PC-3 (cell line): ENCODE measurements around the gene DMD. TPM values are rescaled to one million over a fixed set of nuclear protein-coding genes. Genes with fewer than 3 reads are reported as not detected.

Source experiments
- ATAC-seq: fragments of 200-7000 bp; cut with Tn5 transposase; 2 replicates; pipeline ENCODE4 v1.9.1; 2020; ENCODE audit warnings: mild to moderate bottlenecking, moderate library complexity
- BruUV-seq: library from RNA; stranded (reverse); fragments of 400-500 nt; replicated peaks from 2 replicates; lab custom pipeline; 2021; lab: Mats Ljungman, UMichigan
- CTCF ChIA-PET: fragments of 300-600 bp; sonication (Branson Sonifier 250); formaldehyde crosslinking; loops from one replicate; lab custom pipeline; 2022; ENCODE audit warnings: antibody characterized with exemption; lab: Charles Lee
- POLR2A ChIA-PET: fragments of 300-600 bp; sonication (Branson Sonifier 250); formaldehyde crosslinking; loops from one replicate; lab custom pipeline; 2022; ENCODE audit warnings: antibody characterized with exemption; ENCODE audit not compliant: unreplicated experiment; lab: Charles Lee
- DNase-seq: peaks from one replicate; pipeline ENCODE4 v3.0.0-alpha.2; 2015
- H2AFZ ChIP-seq: fragments of 300-600 bp; sonication (generic); 2 replicates; pipeline ENCODE4 v1.6.0; 2016; ENCODE audit warnings: antibody characterized with exemption, low read length
- H3F3A ChIP-seq: fragments of 300-600 bp; sonication (generic); one replicate; pipeline ENCODE4 v1.6.0; 2017; ENCODE audit warnings: antibody characterized with exemption, low read length, control low read depth, mild to moderate bottlenecking; ENCODE audit not compliant: unreplicated experiment
- H3K27ac ChIP-seq: fragments of 300-600 bp; sonication (generic); 2 replicates; pipeline ENCODE4 v1.5.1; 2016; ENCODE audit warnings: mild to moderate bottlenecking, low read length
- H3K27me3 ChIP-seq: fragments of 300-600 bp; sonication (generic); 2 replicates; pipeline ENCODE4 v1.6.1; 2016; ENCODE audit warnings: low read length, mixed read lengths
- H3K36me3 ChIP-seq: fragments of 300-600 bp; sonication (generic); 2 replicates; pipeline ENCODE4 v1.6.1; 2016; ENCODE audit warnings: low read depth, mixed run types, low read length, mixed read lengths
- H3K4me1 ChIP-seq: fragments of 300-600 bp; sonication (generic); 2 replicates; pipeline ENCODE4 v1.5.1; 2016; ENCODE audit warnings: low read length; ENCODE audit not compliant: insufficient read depth
- H3K4me2 ChIP-seq: fragments of 300-600 bp; sonication (generic); 2 replicates; pipeline ENCODE4 v1.6.0; 2016; ENCODE audit warnings: low read length
- H3K4me3 ChIP-seq: fragments of 300-600 bp; sonication (generic); 2 replicates; pipeline ENCODE4 v1.5.1; 2016; ENCODE audit warnings: mild to moderate bottlenecking, low read length, mixed read lengths
- H3K79me2 ChIP-seq: fragments of 300-600 bp; sonication (generic); 2 replicates; pipeline ENCODE4 v1.6.1; 2017; ENCODE audit warnings: low read length, mixed read lengths
- H3K9ac ChIP-seq: fragments of 300-600 bp; sonication (generic); 2 replicates; pipeline ENCODE4 v1.6.0; 2016; ENCODE audit warnings: mild to moderate bottlenecking, low read length
- H3K9me2 ChIP-seq: fragments of 300-600 bp; sonication (generic); replicated peaks from 2 replicates; pipeline ENCODE4 v1.6.1; 2016; ENCODE audit warnings: mixed run types, low read length, mixed read lengths
- H3K9me3 ChIP-seq: fragments of 300-600 bp; sonication (generic); 2 replicates; pipeline ENCODE4 v1.6.1; 2016; ENCODE audit warnings: low read length, mixed read lengths
- H4K20me1 ChIP-seq: fragments of 300-600 bp; sonication (generic); 2 replicates; pipeline ENCODE4 v1.6.1; 2016; ENCODE audit warnings: low read length, mixed read lengths
- CTCF ChIP-seq: fragments of 300-600 bp; sonication (generic); conservative IDR thresholded peaks from 2 replicates; pipeline ENCODE4 v1.5.1; 2017; ENCODE audit warnings: antibody characterized with exemption, low read depth, mild to moderate bottlenecking, low read length
- EZH2 ChIP-seq: fragments of 300-600 bp; sonication (generic); IDR thresholded peaks from one replicate; pipeline ENCODE4 v1.6.1; 2017; ENCODE audit warnings: antibody characterized with exemption, mild to moderate bottlenecking, low read length; ENCODE audit not compliant: unreplicated experiment
- EZH2phosphoT487 ChIP-seq: fragments of 300-600 bp; sonication (generic); IDR thresholded peaks from 2 replicates; pipeline ENCODE4 v1.6.1; 2018; ENCODE audit warnings: mild to moderate bottlenecking, antibody characterized with exemption, low read length, borderline replicate concordance
- intact Hi-C: fragments of 100-400 bp; cut with micrococcal nuclease; formaldehyde crosslinking; loops from 2 replicates; pipeline ENCODE4 v1.9.0; 2023
- total RNA-seq: library from RNA; depleted of rRNA; stranded (reverse); fragments of >200 nt; gene quantifications from 2 replicates; pipeline ENCODE4 v1.2.3, GENCODE V29; 2014

The DMD gene
- total RNA-seq, 1 experiment from 2014 or later: not detected

- ChIA-PET POLR2A (no interaction called here), CTCF (no interaction called here)
- Histone ChIP-seq H3K79me2 (no peaks in the 10 kb centered on the region), H3K9me2 (no peaks in the 10 kb centered on the region), H3K4me3 (no peak overlapping the region), H3K36me3 (no peaks in the 10 kb centered on the region), H4K20me1 (no peaks in the 10 kb centered on the region), H3K4me1 (no peaks in the 10 kb centered on the region), H3K27me3 (no peaks in the 10 kb centered on the region), H3K9ac (no peak overlapping the region), H2AFZ (no peak overlapping the region), H3F3A (no peaks in the 10 kb centered on the region), H3K9me3 (no peaks in the 10 kb centered on the region), H3K27ac (no peak overlapping the region), H3K4me2 (no peak overlapping the region)
- no peak for DNase-seq
- intact Hi-C loops: no loop called here
- BruUV-seq: no TSS peak
- TF ChIP-seq EZH2 (no peak), EZH2phosphoT487 (no peak), CTCF (no peak)
- ATAC-seq: no peak
Measured at GRCh38 chrX:31199056-31199839, 2012.1 kb downstream of the DMD start.

GRCh38 chrX:31190221-31190975, 2021.0 kb downstream of the DMD start:
- intact Hi-C loops: no loop called here
- no peaks in the 10 kb centered on the region for H3K9me3 ChIP-seq
- no peaks in the 10 kb centered on the region for H3K4me1 ChIP-seq
- ATAC-seq (no peak), DNase-seq (no peak)
- H3K4me3 ChIP-seq: no peak overlapping the region
- no peak overlapping the region for H3K27ac ChIP-seq
- H2AFZ ChIP-seq: no peak overlapping the region
- POLR2A ChIA-PET: no interaction called here
- TF ChIP-seq CTCF: no peak
- TF ChIP-seq EZH2: no peak
- TF ChIP-seq EZH2phosphoT487: no peak
- no peaks in the 10 kb centered on the region for H4K20me1 ChIP-seq
- no TSS peak for BruUV-seq
- H3F3A ChIP-seq: no peaks in the 10 kb centered on the region
- no peaks in the 10 kb centered on the region for H3K27me3 ChIP-seq
- no peaks in the 10 kb centered on the region for H3K79me2 ChIP-seq
- CTCF ChIA-PET: no interaction called here
- H3K4me2 ChIP-seq: no peak overlapping the region
- no peak overlapping the region for H3K9ac ChIP-seq
- H3K9me2 ChIP-seq: no peaks in the 10 kb centered on the region
- no peaks in the 10 kb centered on the region for H3K36me3 ChIP-seq
